ENCODE measurements around the gene CA10.

CA10 gene

GRCh38 chr17:52048137-52048898, 110.2 kb downstream of the CA10 start:
- no peak for DNase-seq (ENCODE audit: low spot score)

- DNase-seq (ENCODE audit: low spot score), result no peak
These were observed 111.4 kb downstream of the CA10 start for GRCh38 chr17:52047086-52047485.

- no peak for DNase-seq (ENCODE audit: low spot score)
These were observed 117.3 kb downstream of the CA10 start for GRCh38 chr17:52041123-52041617.

GRCh38 chr17:52036416-52036815, 122.1 kb downstream of the CA10 start:
- DNase-seq (ENCODE audit: low spot score), result no peak

- DNase-seq (ENCODE audit: low spot score), result no peak
These were observed 123.1 kb downstream of the CA10 start for GRCh38 chr17:52035336-52035915.

GRCh38 chr17:52032454-52032853, 126.1 kb downstream of the CA10 start:
- no peak for DNase-seq (ENCODE audit: low spot score)

- no peak for DNase-seq (ENCODE audit: low spot score)
These were observed 128.5 kb downstream of the CA10 start for GRCh38 chr17:52030052-52030451.

GRCh38 chr17:52027620-52028295, 130.8 kb downstream of the CA10 start:
- no peak for DNase-seq (ENCODE audit: low spot score)

- DNase-seq (ENCODE audit: low spot score), result no peak
These were observed 131.4 kb downstream of the CA10 start for GRCh38 chr17:52027081-52027480.

- DNase-seq (ENCODE audit: low spot score), result no peak
These were observed 132.4 kb downstream of the CA10 start for GRCh38 chr17:52026075-52026474.

GRCh38 chr17:52025236-52025635, 133.3 kb downstream of the CA10 start:
- DNase-seq (ENCODE audit: low spot score), result no peak

GRCh38 chr17:52024300-52024870, 134.1 kb downstream of the CA10 start:
- DNase-seq (ENCODE audit: low spot score), result no peak

GRCh38 chr17:52011064-52011463, 147.4 kb downstream of the CA10 start:
- no peak for DNase-seq (ENCODE audit: low spot score)

- DNase-seq (ENCODE audit: low spot score), result no peak
These were observed 158.9 kb downstream of the CA10 start for GRCh38 chr17:51999654-52000053.

- no peak for DNase-seq (ENCODE audit: low spot score)
These were observed 160.8 kb downstream of the CA10 start for GRCh38 chr17:51997723-51998122.

- peak; percentile 3 for DNase-seq (ENCODE audit: low spot score)
These were observed 162.6 kb downstream of the CA10 start for GRCh38 chr17:51995797-51996403.

- DNase-seq (ENCODE audit: low spot score), result no peak
These were observed 165.6 kb downstream of the CA10 start for GRCh38 chr17:51992864-51993416.

- no peak for DNase-seq (ENCODE audit: low spot score)
These were observed 187.4 kb downstream of the CA10 start for GRCh38 chr17:51971121-51971520.

GRCh38 chr17:51961689-51962088, 196.8 kb downstream of the CA10 start:
- no peak for DNase-seq (ENCODE audit: low spot score)

GRCh38 chr17:51957786-51958185, 200.7 kb downstream of the CA10 start:
- no peak for DNase-seq (ENCODE audit: low spot score)

GRCh38 chr17:51955245-51955644, 203.3 kb downstream of the CA10 start:
- no peak for DNase-seq (ENCODE audit: low spot score)

GRCh38 chr17:51954232-51954765, 204.2 kb downstream of the CA10 start:
- DNase-seq (ENCODE audit: low spot score), result no peak

Data from iPS-NIHi11 (cell line).